H1 (cell line): ENCODE measurements around the gene KIFBP. TPM values are rescaled to one million over a fixed set of nuclear protein-coding genes. Genes with fewer than 3 reads are reported as not detected.

Experiments
- HDAC6 ChIP-seq: IDR thresholded peaks from one replicate; pipeline ENCODE4 v1.7.1; 2012; ENCODE audit warnings: low read depth, mild to moderate bottlenecking, inconsistent platforms, low read length, moderate library complexity
- JUND ChIP-seq: IDR thresholded peaks from 2 replicates; pipeline ENCODE4 v1.6.1; 2011; ENCODE audit warnings: mild to moderate bottlenecking, improper control_type of control experiment, low read length
- RFX5 ChIP-seq: IDR thresholded peaks from 2 replicates; pipeline ENCODE4 v1.6.1; 2011; ENCODE audit warnings: low read depth, low read length, improper control_type of control experiment, borderline replicate concordance
- SIN3A ChIP-seq, 2 experiments: IDR thresholded peaks in 1 of 2; conservative IDR thresholded peaks in 1 of 2; 2 replicates each; pipeline ENCODE4 v1.6.1; 2011 to 2012; ENCODE audit warnings: low read length in 2 of 2, improper control_type of control experiment in 1 of 2, low read depth in 1 of 2, mild to moderate bottlenecking in 1 of 2
- USF2 ChIP-seq: IDR thresholded peaks from 2 replicates; pipeline ENCODE4 v1.6.1; 2011; ENCODE audit warnings: low read length, improper control_type of control experiment
- polyA plus RNA-seq, 7 experiments: library from polyadenylated mRNA; depleted of rRNA in 3 of 7; stranded (reverse) in 5 of 7; unstranded in 2 of 7; fragments of >200 nt in 5 of 7; fragments of 200-250 nt in 2 of 7; gene quantifications; 1 replicate in 5 of 7; 2 replicates in 1 of 7; 4 replicates in 1 of 7; pipeline versions ENCODE4 v1.2.1 to v1.2.3, GENCODE V29; 2011 to 2013; ENCODE audit warnings: missing spikeins in 2 of 7, mixed read lengths in 2 of 7
- total RNA-seq: library from RNA; stranded (reverse); fragmentation: NEBNext Ultra II Directional; extraction: Animal tissue kit (Norgen Biotek cat#: 25700); gene quantifications from 2 replicates; pipeline ENCODE4 v1.2.1, GENCODE V29; 2021

KIFBP gene
- total and polyA plus RNA-seq, 2 of the 8 experiments (the other 6 are each of a cell fraction or from before 2014, with no cell fraction given): 17.3 to 34.6 TPM

DNA sequence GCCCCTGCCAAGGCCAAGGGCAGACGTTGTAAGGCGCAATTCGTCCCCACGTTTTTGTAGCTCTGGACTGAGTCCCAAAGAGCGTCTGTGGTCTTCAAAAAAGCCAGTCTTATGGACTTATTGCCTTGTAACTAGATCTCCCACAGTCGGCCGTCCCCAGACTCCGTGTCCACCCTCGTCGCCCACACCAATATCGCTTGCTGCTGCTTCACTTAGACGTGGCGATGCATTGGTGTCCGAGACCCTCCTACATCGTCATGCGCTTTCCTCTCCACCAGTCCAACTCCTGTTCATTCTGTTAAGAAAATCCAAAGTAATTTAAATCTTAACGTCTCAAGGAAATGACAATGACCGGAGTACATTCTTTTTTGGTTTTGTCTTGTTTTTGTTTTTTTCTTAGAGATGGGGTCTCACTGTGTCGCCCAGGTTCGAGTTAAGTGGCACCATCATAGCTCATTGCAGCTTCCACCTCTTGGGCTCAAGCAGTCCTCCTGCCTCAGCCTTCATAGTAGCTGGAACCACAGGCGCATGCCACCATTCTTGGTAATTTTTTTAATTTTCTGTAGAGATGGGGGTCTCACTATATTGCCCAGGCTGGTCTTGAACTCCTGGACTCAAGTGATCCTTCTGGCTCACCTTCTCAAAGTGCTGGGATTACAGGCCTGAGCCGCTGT, 851 bp downstream of the KIFBP start (continued):
- TF ChIP-seq HDAC6 (no peak), USF2 (no peak), JUND (no peak), RFX5 (no peak), SIN3A (conservative IDR thresholded peaks at IDR 0.05 in 1 of 2, IDR thresholded peaks at IDR 0.05 in 1 of 2; ENCODE audit: low read depth in 1 of 2, low read length in 2 of 2) (no peak)
